Lung (tissue), 12 donors: ENCODE measurements around the gene NOX5. TPM values are rescaled to one million over a fixed set of nuclear protein-coding genes. Genes with fewer than 3 reads are reported as not detected.

ENCODE experiments used
- ATAC-seq: fragments of 200-7000 bp; cut with Tn5 transposase; one replicate; pipeline ENCODE4 v1.9.1; 2020; ENCODE audit warnings: moderate number of reproducible peaks; ENCODE audit not compliant: insufficient read depth, low FRiP score
- DNase-seq, 3 donors: peaks; one replicate each; pipeline ENCODE4 v3.0.0-alpha.2; 2013 to 2017
- H3K27ac ChIP-seq, 2 donors: one replicate each; pipeline ENCODE4 v1.5.1; 2013; ENCODE audit warnings: mild to moderate bottlenecking in 2 of 2, moderate library complexity in 2 of 2, control low read depth in 1 of 2, inconsistent platforms in 1 of 2, low read depth in 1 of 2, low read length in 1 of 2
- H3K27me3 ChIP-seq, 3 donors: one replicate each; pipeline ENCODE4 v1.5.1; 2013; ENCODE audit warnings: low read length in 2 of 3; ENCODE audit not compliant: control insufficient read depth in 3 of 3, insufficient read depth in 3 of 3
- H3K36me3 ChIP-seq, 4 donors: one replicate each; pipeline ENCODE4 v1.5.1; 2013; ENCODE audit warnings: low read length in 4 of 4, mild to moderate bottlenecking in 1 of 4, moderate library complexity in 1 of 4; ENCODE audit not compliant: control insufficient read depth in 4 of 4, insufficient read depth in 4 of 4
- H3K4me1 ChIP-seq, 5 donors: one replicate each; pipeline ENCODE4 v1.5.1; 2013; ENCODE audit warnings: low read length in 5 of 5, mild to moderate bottlenecking in 2 of 5, moderate library complexity in 1 of 5; ENCODE audit not compliant: control insufficient read depth in 5 of 5, insufficient read depth in 5 of 5
- H3K4me3 ChIP-seq: one replicate; pipeline ENCODE4 v1.5.1; 2013; ENCODE audit warnings: mild to moderate bottlenecking, control low read depth, moderate library complexity
- H3K9ac ChIP-seq, 2 donors: one replicate each; pipeline ENCODE4 v1.5.1; 2013; ENCODE audit warnings: low read length in 2 of 2, control low read depth in 1 of 2; ENCODE audit not compliant: insufficient read depth in 1 of 2
- H3K9me3 ChIP-seq, 4 donors: one replicate each; pipeline ENCODE4 v1.5.1; 2013; ENCODE audit warnings: low read length in 3 of 4, mild to moderate bottlenecking in 1 of 4, moderate library complexity in 1 of 4; ENCODE audit not compliant: control insufficient read depth in 4 of 4, insufficient read depth in 3 of 4
- WGBS, 2 donors: extraction: QIAGEN DNeasy Blood & Tissue Kit; methylation state at CpG; one replicate each; pipeline ENCODE4 v1.1.7; 2013; 5-methylcytosine and 5-hydroxymethylcytosine counted together
- polyA plus RNA-seq, 2 donors: library from polyadenylated mRNA; stranded (reverse); fragments of 200-250 nt; gene quantifications; one replicate each; pipeline ENCODE4 v1.2.1, GENCODE V29; 2013
- total RNA-seq, 2 donors: library from RNA; depleted of rRNA in 1 of 2; stranded (reverse); fragments of >200 nt in 1 of 2; gene quantifications; one replicate each; pipeline ENCODE4 v1.2.1, GENCODE V29; 2014 to 2021
- TF ChIP-seq, protein P1 (sequence below): IDR thresholded peaks from 2 replicates; pipeline ENCODE4 v1.5.1; 2012; ENCODE audit warnings: mild to moderate bottlenecking; ENCODE audit errors: control extremely low read depth, extremely low read depth
- donor health status: control.
- donor health status: control.
- donor health status: Bipolar disorder and iron deficiency.
- donor health status: healthy.
- donor health status: DM: yes; HTN: yes; CAD: no.

NOX5 gene
- total and polyA plus RNA-seq, 4 donors = 0.03 to 0.77 (median 0.09) TPM

DNA sequence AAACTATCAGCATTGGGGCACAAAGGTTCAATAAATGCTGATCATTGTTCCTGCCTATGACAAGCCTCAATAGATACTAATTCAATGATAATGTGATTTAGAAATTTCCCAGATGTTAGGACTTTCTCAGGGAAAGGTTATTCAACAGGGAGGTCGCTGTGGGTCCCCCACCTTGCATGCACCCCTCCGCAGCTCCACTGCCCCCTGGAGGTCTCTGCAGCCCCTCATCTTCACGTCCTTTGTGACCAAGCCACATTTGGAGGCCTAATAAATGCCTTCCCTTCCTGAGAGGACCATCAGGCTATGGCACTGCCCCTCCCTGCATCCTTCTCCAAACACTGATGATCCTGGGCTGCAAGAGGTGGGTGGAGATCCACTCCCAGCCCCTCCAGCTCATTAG, 50.2 kb downstream of the NOX5 start:
- ATAC-seq (no peak), DNase-seq (no peak)
- Histone ChIP-seq H3K27me3 (no peaks in the 10 kb centered on the region), H3K4me1 (peaks cover 0 to 4% (median 0%) of the 10 kb centered on the region in 5 donors), H3K27ac (no peak overlapping the region), H3K36me3 (no peaks in the 10 kb centered on the region), H3K9ac (no peak overlapping the region), H3K4me3 (no peak overlapping the region), H3K9me3 (peaks cover 0 to 1% (median 0%) of the 10 kb centered on the region in 4 donors)
- WGBS, 2 donors = 79 to 86% methylated on average over 3 of the region's 3 CpGs
- TF ChIP-seq, protein P1, sequence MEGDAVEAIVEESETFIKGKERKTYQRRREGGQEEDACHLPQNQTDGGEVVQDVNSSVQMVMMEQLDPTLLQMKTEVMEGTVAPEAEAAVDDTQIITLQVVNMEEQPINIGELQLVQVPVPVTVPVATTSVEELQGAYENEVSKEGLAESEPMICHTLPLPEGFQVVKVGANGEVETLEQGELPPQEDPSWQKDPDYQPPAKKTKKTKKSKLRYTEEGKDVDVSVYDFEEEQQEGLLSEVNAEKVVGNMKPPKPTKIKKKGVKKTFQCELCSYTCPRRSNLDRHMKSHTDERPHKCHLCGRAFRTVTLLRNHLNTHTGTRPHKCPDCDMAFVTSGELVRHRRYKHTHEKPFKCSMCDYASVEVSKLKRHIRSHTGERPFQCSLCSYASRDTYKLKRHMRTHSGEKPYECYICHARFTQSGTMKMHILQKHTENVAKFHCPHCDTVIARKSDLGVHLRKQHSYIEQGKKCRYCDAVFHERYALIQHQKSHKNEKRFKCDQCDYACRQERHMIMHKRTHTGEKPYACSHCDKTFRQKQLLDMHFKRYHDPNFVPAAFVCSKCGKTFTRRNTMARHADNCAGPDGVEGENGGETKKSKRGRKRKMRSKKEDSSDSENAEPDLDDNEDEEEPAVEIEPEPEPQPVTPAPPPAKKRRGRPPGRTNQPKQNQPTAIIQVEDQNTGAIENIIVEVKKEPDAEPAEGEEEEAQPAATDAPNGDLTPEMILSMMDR = no peak

DNA sequence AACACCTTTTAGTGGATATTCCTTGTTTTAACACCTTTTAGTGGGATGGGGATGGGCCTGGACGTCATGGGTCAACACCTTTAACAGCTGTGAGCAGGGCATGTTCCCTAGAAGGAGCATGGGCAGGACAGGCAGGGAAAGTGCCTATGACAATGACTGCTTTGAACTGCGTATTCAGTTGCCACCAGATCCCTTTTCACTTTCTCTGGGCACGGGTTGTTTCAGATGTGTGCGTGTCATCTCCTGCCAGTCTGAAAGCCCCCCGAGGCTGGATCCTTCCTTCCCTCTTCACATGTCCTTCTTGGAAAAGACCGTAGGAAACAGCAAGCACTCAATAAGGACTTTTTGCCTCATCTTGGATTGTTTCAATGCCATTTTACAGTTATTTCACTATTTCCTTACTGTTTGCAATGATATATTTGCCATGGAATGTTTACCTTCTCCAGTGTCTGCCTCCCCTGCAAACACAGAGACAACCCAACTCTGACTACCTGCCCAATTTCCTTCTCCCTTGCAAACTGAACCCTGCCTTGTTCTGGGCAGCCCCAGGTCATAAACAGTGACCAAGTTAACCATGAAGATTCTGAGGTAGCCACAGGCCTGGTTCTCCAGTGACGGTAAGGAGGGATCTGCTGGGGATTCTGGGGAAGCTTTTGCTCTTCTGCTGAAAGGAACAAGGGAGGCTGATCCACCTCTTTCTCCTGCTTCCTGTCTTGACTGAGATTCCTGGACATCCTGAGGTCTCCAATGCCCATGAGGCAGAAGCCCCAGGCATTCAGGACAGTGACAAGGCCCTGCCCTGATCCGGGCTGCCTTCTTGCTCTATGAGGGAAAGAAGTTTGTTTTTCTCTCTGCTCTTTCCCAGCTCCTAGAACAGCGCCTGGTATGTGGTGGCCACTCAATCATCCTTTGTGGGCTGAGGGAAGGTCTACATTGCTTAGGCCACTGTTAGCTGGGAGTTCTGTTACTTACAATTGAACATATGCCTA, 51.8 kb downstream of the NOX5 start:
- no peak overlapping the region for H3K4me3 ChIP-seq
- TF ChIP-seq, protein P1 = no peak
- no peak overlapping the region for H3K27ac ChIP-seq
- H3K4me1 ChIP-seq = no peaks in the 10 kb centered on the region
- no peaks in the 10 kb centered on the region for H3K36me3 ChIP-seq
- ATAC-seq (no peak), DNase-seq (peak in 1 of 3 donors; percentile 5)
- H3K9ac ChIP-seq = no peak overlapping the region
- no peaks in the 10 kb centered on the region for H3K27me3 ChIP-seq
- WGBS, 2 donors = 91 to 92% methylated on average over 9 of the region's 9 CpGs
- H3K9me3 ChIP-seq = peaks cover 0 to 1% (median 0%) of the 10 kb centered on the region in 4 donors

DNA sequence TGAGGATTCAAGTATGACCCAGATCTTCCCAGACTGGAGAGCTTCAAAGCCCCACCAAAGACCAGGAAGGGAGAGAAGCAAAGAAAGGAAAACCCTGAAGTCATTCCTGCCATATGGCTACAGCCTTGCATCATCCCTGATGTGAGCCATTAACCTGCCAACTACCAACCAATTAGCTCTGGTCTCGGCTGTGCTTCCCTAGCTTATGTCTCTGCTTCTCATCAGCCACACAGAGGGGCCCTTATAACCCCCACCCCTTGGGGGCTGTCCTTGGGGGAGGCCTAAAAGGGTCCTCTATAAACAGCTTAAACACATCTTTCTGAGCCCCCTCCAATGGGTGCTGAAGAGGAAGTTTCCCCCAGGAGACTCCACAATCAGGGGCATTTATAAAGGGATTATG, 52.8 kb downstream of the NOX5 start:
- peaks cover 0 to 1% (median 0%) of the 10 kb centered on the region in 4 donors for H3K9me3 ChIP-seq
- 83 to 100% methylated on average over 1 of the region's 1 CpG for WGBS, 2 donors
- TF ChIP-seq, protein P1 = no peak
- no peak overlapping the region for H3K27ac ChIP-seq
- H3K4me1 ChIP-seq = no peaks in the 10 kb centered on the region
- H3K9ac ChIP-seq = no peak overlapping the region
- H3K27me3 ChIP-seq = no peaks in the 10 kb centered on the region
- ATAC-seq (no peak), DNase-seq (no peak)
- H3K4me3 ChIP-seq = no peak overlapping the region
- H3K36me3 ChIP-seq = no peaks in the 10 kb centered on the region
